Neural cell (in vitro differentiated cells): Measurements from ENCODE around the gene SGMS2. TPM values are rescaled to one million over a fixed set of nuclear protein-coding genes. Genes with fewer than 3 reads are reported as not detected.

Source experiments
- H2AFZ ChIP-seq: fragments of 200-600, 300-800 bp; sonication (generic), shearing (Covaris generic); 2 replicates; pipeline ENCODE4 v1.6.0; 2014; ENCODE audit warnings: low read depth, mild to moderate bottlenecking, antibody characterized with exemption, low read length, moderate library complexity
- H3F3A ChIP-seq: fragments of 200-600 bp; shearing (Covaris generic); 2 replicates; pipeline ENCODE4 v1.6.1; 2016; ENCODE audit warnings: mild to moderate bottlenecking, moderate library complexity, mixed read lengths, antibody characterized with exemption, low read length; ENCODE audit not compliant: insufficient read depth, poor library complexity, severe bottlenecking
- H3K27ac ChIP-seq: fragments of 200-600, 300-800 bp; sonication (generic), shearing (Covaris generic); 2 replicates; pipeline ENCODE4 v1.5.1; 2014; ENCODE audit warnings: mild to moderate bottlenecking, low read length, moderate library complexity
- H3K27me3 ChIP-seq: fragments of 300-800, 200-600 bp; sonication (generic), shearing (Covaris generic); 2 replicates; pipeline ENCODE4 v1.6.0; 2014; ENCODE audit warnings: mild to moderate bottlenecking, low read depth, low read length, moderate library complexity; ENCODE audit not compliant: insufficient read depth
- H3K36me3 ChIP-seq: fragments of 300-800, 200-600 bp; sonication (generic), shearing (Covaris generic); 2 replicates; pipeline ENCODE4 v1.5.1; 2014; ENCODE audit warnings: mild to moderate bottlenecking, antibody characterized with exemption, low read length, moderate library complexity; ENCODE audit not compliant: insufficient read depth
- H3K4me2 ChIP-seq: fragments of 300-800, 200-600 bp; sonication (generic), shearing (Covaris generic); 2 replicates; pipeline ENCODE4 v1.6.0; 2014; ENCODE audit warnings: mild to moderate bottlenecking, low read length
- H3K4me3 ChIP-seq: fragments of 300-800, 200-600 bp; sonication (generic), shearing (Covaris generic); 2 replicates; pipeline ENCODE4 v1.5.1; 2014; ENCODE audit warnings: mild to moderate bottlenecking, low read length, moderate library complexity
- H3K79me2 ChIP-seq: fragments of 200-600 bp; shearing (Covaris generic); replicated peaks from 2 replicates; pipeline ENCODE4 v1.6.0; 2014; ENCODE audit warnings: mild to moderate bottlenecking, low read length, moderate library complexity; ENCODE audit not compliant: insufficient read depth
- H3K9ac ChIP-seq: fragments of 300-800, 200-600 bp; sonication (generic), shearing (Covaris generic); 2 replicates; pipeline ENCODE4 v1.6.1; 2016; ENCODE audit warnings: mild to moderate bottlenecking, low read length, mixed read lengths
- H3K9me2 ChIP-seq: fragments of 200-600 bp; shearing (Covaris generic); 2 replicates; pipeline ENCODE4 v1.6.1; 2016; ENCODE audit warnings: mild to moderate bottlenecking, low read length, mixed read lengths; ENCODE audit not compliant: insufficient read depth
- H3K9me3 ChIP-seq: fragments of 200-600, 300-800 bp; sonication (generic), shearing (Covaris generic); 2 replicates; pipeline ENCODE4 v1.6.1; 2016; ENCODE audit warnings: mild to moderate bottlenecking, mixed run types, low read length, moderate library complexity, mixed read lengths
- H4K20me1 ChIP-seq: fragments of 200-600 bp; shearing (Covaris generic); 2 replicates; pipeline ENCODE4 v1.6.1; 2016; ENCODE audit warnings: mild to moderate bottlenecking, mixed run types; ENCODE audit not compliant: insufficient read depth
- CTCF ChIP-seq: fragments of 450-650 bp; IDR thresholded peaks from 2 replicates; pipeline ENCODE4 v1.5.1; 2014; ENCODE audit warnings: antibody characterized with exemption, mild to moderate bottlenecking, moderate library complexity; ENCODE audit not compliant: poor library complexity, severe bottlenecking
- EP300 ChIP-seq: fragments of 450-650 bp; conservative IDR thresholded peaks from 2 replicates; pipeline ENCODE4 v1.6.1; 2014; ENCODE audit warnings: antibody characterized with exemption, mild to moderate bottlenecking, moderate library complexity; ENCODE audit not compliant: poor library complexity, severe bottlenecking
- EZH2 ChIP-seq: fragments of 200-600, 300-800 bp; shearing (Covaris generic), sonication (generic); IDR thresholded peaks from 2 replicates; pipeline ENCODE4 v1.6.1; 2014; ENCODE audit warnings: antibody characterized with exemption, low read length, borderline replicate concordance, mild to moderate bottlenecking; ENCODE audit not compliant: insufficient read depth, poor library complexity, severe bottlenecking
- MXI1 ChIP-seq: fragments of 450-650 bp; conservative IDR thresholded peaks from 2 replicates; pipeline ENCODE4 v1.6.1; 2014; ENCODE audit warnings: antibody characterized with exemption, mild to moderate bottlenecking; ENCODE audit not compliant: poor library complexity, severe bottlenecking
- POLR2AphosphoS5 ChIP-seq: IDR thresholded peaks from 2 replicates; pipeline ENCODE4 v1.6.1; 2012
- RAD21 ChIP-seq: fragments of 450-650 bp; conservative IDR thresholded peaks from 2 replicates; pipeline ENCODE4 v1.6.1; 2014; ENCODE audit warnings: antibody characterized with exemption, mild to moderate bottlenecking, moderate library complexity
- REST ChIP-seq: IDR thresholded peaks from 2 replicates; pipeline ENCODE4 v1.6.1; 2012; ENCODE audit warnings: borderline replicate concordance
- SMC3 ChIP-seq: fragments of 450-650 bp; conservative IDR thresholded peaks from 2 replicates; pipeline ENCODE4 v1.6.1; 2014; ENCODE audit warnings: antibody characterized with exemption, mild to moderate bottlenecking, moderate library complexity; ENCODE audit not compliant: poor library complexity
- TAF1 ChIP-seq: IDR thresholded peaks from 2 replicates; pipeline ENCODE4 v1.6.1; 2012; ENCODE audit warnings: low read depth
- polyA plus RNA-seq: library from polyadenylated mRNA; depleted of rRNA; stranded (reverse); fragments of >200 nt; gene quantifications from 2 replicates; pipeline ENCODE4 v1.2.3, GENCODE V29; 2014

SGMS2 gene
- polyA plus RNA-seq, 1 donor from 2014 or later: 0.15 TPM

- Histone ChIP-seq H3K4me2 (no peak overlapping the region), H4K20me1 (no peaks in the 10 kb centered on the region), H3K4me3 (no peak overlapping the region), H2AFZ (no peak overlapping the region), H3K9me3 (no peaks in the 10 kb centered on the region), H3K27me3 (no peaks in the 10 kb centered on the region), H3F3A (no peaks in the 10 kb centered on the region), H3K79me2 (no peaks in the 10 kb centered on the region), H3K36me3 (no peaks in the 10 kb centered on the region), H3K27ac (no peak overlapping the region), H3K9ac (no peak overlapping the region), H3K9me2 (no peaks in the 10 kb centered on the region)
- TF ChIP-seq POLR2AphosphoS5 (no peak), EP300 (no peak), RAD21 (no peak), CTCF (no peak), EZH2 (no peak), SMC3 (no peak), REST (no peak), TAF1 (no peak), MXI1 (no peak)
Observed at GRCh38 chr4:107915220-107915619, 90.5 kb downstream of the SGMS2 start.

GRCh38 chr4:107916623-107917022 is 91.9 kb downstream of the SGMS2 start:
- Histone ChIP-seq H3K36me3 (no peaks in the 10 kb centered on the region), H3K9me2 (no peaks in the 10 kb centered on the region), H3K27me3 (no peaks in the 10 kb centered on the region), H3K4me3 (no peak overlapping the region), H3K79me2 (no peaks in the 10 kb centered on the region), H3K4me2 (no peak overlapping the region), H2AFZ (no peak overlapping the region), H3K27ac (no peak overlapping the region), H3K9ac (no peak overlapping the region), H3F3A (no peaks in the 10 kb centered on the region), H3K9me3 (no peaks in the 10 kb centered on the region), H4K20me1 (no peaks in the 10 kb centered on the region)
- TF ChIP-seq EP300 (no peak), REST (no peak), TAF1 (no peak), RAD21 (no peak), CTCF (no peak), EZH2 (no peak), SMC3 (no peak), POLR2AphosphoS5 (no peak), MXI1 (no peak)
